Stimulated activated CD4-positive, alpha-beta T cell treated with anti-CD3 and anti-CD28 coated beads, Interleukin-4, amount 100 ng/mL, for 4 hours (primary cell): ENCODE results near the gene SPAG16.
"Not testable (repeated sequence)": the region's sequence is repeated elsewhere in the genome, so short reads cannot be mapped to it uniquely, and the experiment has no call there.

ENCODE experiments used
- DNase-seq, 2 experiments: peaks; one replicate each; pipeline ENCODE4 v3.0.0-alpha.2; 2020

SPAG16 gene

DNA sequence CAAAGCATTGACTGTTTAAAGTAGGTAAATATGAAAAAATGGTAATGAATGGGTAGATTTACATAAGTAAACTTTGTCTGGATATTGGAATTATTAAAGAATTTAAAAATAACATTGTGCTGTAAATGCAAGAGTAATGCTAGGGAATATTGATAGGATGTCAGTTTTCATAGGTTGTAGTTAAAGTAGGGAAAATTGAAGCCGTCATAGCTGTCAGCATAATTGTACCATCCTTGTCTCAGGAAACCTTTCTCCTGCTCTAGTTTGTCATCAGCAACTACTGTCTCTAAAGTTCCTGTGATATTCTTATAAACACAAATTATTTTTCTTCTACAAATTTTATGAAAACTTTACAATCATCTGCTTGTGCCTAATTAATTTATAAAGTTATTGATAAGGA, 10.1 kb upstream of the SPAG16 start:
- DNase-seq: no peak

GRCh38 chr2:213275265-213275664, 9.0 kb upstream of the SPAG16 start:
- DNase-seq: no peak

DNA sequence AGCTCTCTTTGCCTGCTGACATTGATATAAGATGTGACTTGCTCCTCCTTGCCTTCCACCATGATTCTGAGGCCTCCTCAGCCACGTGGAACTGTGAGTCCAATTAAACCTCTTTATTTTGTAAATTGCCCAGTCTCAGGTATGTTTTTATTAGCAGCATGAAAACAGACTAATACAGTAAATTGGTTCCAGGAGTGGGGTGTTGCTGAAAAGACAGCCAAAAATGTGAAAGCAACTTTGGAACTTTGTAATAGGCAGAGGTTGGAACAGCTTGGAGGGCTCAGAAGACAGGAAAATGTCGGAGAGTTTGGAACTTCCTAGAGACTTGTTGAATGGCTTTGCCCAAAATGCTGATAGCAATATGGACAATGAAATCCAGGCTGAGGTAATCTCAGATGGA, 7.1 kb upstream of the SPAG16 start:
- DNase-seq: not testable (repeated sequence)

GRCh38 chr2:213279116-213279620, 5.1 kb upstream of the SPAG16 start:
- no peak for DNase-seq

GRCh38 chr2:213279971-213280370, 4.3 kb upstream of the SPAG16 start:
- no peak for DNase-seq

- DNase-seq: no peak
Measured at GRCh38 chr2:213281156-213281555, 3.1 kb upstream of the SPAG16 start.

GRCh38 chr2:213285404-213285803, 1.1 kb downstream of the SPAG16 start:
- DNase-seq: no peak

DNA sequence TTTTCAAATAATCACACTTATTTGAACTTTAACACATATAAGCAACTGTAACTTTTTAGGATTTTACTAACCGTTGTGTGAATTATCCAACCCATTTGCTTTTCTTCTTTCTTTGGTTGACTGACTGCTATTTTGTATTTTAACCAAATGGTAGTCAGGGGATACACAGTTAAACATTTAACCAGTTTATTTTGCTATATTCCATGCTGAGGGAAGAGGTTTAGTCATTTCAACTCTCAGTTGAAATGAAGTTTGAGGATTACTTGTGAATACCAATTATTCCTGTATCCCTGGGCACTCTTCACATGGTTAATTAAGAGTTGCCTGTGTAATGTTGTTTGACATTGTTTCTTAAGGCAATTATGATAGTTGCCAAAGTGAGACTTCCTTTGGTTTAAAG, 1.9 kb downstream of the SPAG16 start:
- DNase-seq: no peak

DNA sequence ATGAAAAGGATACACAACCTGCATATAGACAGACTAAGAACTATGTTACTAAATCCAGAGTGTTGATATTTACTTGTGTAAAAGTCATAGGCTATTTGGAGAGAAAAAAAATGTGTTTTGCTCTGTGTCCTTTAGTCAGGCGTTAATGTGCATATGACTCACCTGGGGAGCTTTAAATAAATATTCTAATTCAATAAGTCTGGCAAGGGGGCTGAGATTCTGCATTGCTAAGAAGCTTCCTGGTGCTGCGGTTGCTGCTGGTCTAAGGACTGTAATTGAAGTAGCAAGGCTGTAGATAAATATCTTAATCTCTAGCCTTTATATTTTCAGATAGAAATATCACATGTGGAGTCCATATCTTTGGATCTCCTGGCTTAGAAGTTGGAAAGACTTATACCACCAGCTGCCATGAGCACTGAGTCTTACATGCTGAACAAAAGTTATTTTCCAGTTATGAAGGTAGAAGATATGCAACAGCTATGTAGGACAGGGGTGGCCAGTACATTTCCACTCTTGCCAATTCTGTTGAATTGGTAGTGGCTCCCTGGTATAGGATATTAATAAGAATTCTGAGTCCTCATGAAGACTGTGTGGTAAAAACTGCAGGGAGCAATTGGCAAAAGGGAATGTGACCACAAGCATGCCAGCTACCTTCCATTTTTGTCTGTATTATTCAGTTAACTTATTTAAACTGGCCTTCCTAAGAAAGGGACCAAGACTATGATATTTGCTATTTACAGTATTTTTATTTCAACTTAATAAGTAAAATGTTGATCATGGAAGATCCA, 4.8 kb downstream of the SPAG16 start:
- no peak for DNase-seq

DNA sequence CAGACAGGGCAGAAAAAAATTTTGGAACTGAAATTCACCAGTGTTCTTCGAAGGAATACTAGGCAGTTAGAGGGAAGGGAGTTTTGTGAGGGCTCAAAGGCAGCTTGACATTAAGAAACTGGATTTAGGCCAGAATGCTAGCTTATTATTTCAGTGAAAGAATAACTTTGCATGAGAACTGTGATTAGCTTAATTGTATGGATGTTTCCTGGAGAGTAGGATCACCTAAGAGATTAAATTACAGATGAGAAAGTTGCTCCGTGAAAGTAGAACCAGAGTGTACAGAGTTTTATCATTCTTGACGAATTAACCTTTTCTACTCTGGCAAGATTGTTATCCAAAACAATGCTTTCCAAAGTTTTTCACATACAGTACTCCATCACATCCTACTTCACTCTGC, 6.2 kb downstream of the SPAG16 start:
- no peak for DNase-seq

GRCh38 chr2:213296270-213296669, 12.0 kb downstream of the SPAG16 start:
- DNase-seq: no peak

DNA sequence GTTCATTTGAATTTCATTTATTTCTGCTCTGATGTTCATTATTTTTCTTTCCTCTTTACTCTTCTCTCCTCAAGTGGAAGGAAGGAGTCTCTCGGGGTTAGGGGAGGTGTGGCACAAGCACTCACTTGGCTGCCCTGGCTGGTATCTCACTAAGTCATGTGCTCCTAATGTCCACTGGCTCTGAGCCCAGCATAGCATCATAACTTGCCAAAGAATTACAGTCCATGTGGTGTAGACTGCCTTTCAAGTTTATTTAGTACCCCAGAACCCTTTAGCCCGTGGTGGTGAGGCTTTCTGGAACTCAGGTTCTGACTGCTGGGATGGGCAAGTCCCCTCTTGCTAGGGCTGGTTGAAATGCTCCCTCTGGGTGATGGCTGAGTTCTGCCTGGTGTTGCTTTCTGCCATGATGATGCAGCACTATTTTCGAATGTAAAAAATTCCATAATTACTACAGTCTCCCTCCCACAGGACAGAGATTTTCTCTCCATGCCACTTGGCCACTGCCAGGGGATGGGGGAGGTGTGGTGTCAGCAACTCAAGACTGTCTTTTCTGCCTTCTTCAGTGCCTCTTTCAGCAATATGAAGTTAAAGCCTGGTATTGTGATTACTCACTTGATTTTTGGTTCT, 22.2 kb downstream of the SPAG16 start:
- DNase-seq: no peak

DNA sequence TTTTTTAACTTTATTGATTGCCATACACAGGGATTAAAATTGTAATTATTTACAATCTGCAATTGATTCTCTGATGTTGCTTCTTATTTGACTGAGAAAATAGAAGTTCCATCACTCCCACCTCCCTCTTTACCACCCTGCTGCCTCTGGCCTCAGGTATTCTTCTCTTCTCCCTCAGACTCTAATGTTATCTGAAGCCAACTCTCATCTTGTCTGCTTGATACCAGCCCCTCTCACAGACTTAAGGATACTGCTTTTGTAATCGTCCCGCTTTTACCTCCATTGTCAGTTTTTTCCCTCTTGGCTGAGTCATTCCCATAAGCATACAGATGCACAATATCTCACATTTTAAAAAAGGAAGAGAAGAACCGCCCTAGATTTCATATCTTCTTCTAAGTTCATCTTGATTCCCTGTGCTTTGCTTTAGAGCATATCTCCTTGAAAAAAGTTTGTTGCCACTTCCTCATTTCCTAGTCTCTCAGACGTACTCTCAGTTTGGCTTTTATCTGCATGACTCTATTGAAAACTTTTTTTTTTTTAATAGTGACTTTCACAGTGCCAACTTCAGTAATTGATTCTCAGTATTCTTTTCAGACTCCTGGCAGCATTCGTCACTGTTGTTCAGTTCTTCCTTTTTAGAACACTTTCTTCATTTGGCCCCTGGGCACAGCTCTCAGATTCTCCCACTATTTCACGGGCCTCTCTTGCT, 31.1 kb downstream of the SPAG16 start:
- no peak for DNase-seq

GRCh38 chr2:213316001-213316735, 31.9 kb downstream of the SPAG16 start:
- no peak for DNase-seq

- no peak for DNase-seq
Measured at GRCh38 chr2:213317929-213318328, 33.7 kb downstream of the SPAG16 start.

GRCh38 chr2:213320604-213321003, 36.3 kb downstream of the SPAG16 start:
- DNase-seq: no peak

DNA sequence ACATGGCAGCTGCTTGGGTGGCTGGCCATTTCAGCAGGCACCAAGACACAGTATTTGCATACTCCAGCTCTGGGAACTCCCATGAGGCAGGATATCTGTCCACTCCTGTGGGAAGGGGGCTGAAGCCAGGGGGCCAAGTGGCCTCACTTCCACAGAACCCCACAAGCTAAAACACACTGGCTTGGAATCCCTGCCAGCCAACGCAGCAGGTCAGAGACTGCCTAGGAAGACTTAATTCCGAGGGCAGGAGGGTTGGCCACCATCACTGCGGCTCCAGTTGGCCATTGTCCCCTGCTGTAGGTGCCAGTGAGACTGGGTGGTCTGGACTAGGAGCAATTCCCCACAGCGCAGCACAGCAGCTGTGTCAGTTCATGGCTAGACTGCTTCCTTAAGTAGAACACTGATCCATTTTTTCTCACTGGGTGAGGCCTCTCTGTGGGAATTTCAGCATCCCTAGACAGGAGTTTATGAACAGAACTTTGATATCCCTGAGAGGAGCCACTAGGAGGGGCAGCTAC, 52.0 kb downstream of the SPAG16 start:
- no peak for DNase-seq

- DNase-seq: no peak
Measured at GRCh38 chr2:213353419-213353818, 69.2 kb downstream of the SPAG16 start.

DNA sequence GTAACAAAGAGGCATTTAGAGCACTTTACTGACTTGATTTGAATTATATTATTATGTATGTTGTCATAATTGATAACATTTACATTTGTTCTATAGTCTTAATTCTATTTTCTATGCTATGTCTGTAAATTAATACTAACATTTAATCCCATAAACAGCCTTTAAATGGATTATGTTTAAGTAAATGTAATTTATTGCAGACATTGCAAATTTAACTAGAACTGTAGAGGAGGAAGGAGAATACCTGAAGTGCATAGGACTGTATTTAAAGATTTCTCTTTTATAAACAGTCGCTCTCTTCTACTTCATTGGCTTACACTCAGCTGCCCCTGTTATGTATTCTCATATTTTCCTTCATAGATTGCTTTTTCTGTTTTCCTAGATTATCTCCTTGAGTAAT, 92.4 kb downstream of the SPAG16 start:
- no peak for DNase-seq

- not testable (repeated sequence) for DNase-seq
Measured at GRCh38 chr2:213407027-213407426, 122.8 kb downstream of the SPAG16 start.

DNA sequence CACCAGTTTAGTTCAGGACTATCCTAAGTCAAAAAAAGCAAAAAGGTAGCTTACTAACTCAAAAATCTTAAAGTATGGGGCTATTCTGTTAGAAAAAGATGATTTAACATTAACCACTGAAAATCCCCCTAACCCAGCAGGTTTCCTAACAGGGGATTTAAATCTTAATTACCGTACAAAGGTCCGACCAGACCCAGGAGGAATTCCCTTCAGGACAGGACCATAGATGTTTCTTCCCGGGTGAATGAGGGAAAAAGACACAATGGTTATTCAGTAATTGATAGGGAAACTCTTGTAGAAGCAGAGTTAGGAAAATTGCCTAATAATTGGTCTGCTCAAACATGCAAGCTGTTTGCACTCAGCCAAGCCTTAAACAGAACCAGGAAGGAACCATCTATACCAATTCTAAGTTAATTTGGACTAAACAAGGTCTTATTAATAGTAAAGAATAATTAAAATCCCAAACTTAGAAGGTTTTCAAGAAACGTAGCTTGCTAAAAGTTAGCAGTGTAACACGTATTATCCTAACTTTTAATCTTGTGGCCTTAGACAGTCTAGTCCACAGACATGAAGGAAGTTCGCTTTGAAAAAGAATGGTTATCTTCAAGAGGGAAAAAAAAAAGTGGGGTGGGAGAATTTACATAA, 124.3 kb downstream of the SPAG16 start:
- not testable (repeated sequence) for DNase-seq

- not testable (repeated sequence) for DNase-seq
Measured at GRCh38 chr2:213410687-213411086, 126.4 kb downstream of the SPAG16 start.
